Mesendoderm (in vitro differentiated cells): ENCODE results near the gene DHRS7C.

Experiments used
- DNase-seq: peaks from one replicate; pipeline ENCODE4 v3.0.0; 2013
- H2AK5ac ChIP-seq: 2 replicates; pipeline ENCODE4 v1.6.1; 2013; ENCODE audit warnings: low read length, inconsistent platforms
- H2BK120ac ChIP-seq: 2 replicates; pipeline ENCODE4 v1.6.1; 2013; ENCODE audit warnings: low read depth, mild to moderate bottlenecking, low read length, moderate library complexity, mixed read lengths
- H2BK15ac ChIP-seq: replicated peaks from 2 replicates; pipeline ENCODE4 v1.6.1; 2013; ENCODE audit warnings: low read depth, mild to moderate bottlenecking, moderate library complexity
- H2BK5ac ChIP-seq: 2 replicates; pipeline ENCODE4 v1.6.1; 2013; ENCODE audit warnings: low read length, inconsistent platforms
- H3K18ac ChIP-seq: 2 replicates; pipeline ENCODE4 v1.6.1; 2013; ENCODE audit warnings: mild to moderate bottlenecking, low read length, mixed read lengths
- H3K23ac ChIP-seq: one replicate; pipeline ENCODE4 v1.6.1; 2013; ENCODE audit warnings: low read length
- H3K27ac ChIP-seq: 2 replicates; pipeline ENCODE4 v1.5.1; 2013; ENCODE audit warnings: low read depth, mild to moderate bottlenecking, inconsistent platforms, low read length, moderate library complexity
- H3K27me3 ChIP-seq: 2 replicates; pipeline ENCODE4 v1.6.1; 2013; ENCODE audit warnings: low read length, control low read depth, mild to moderate bottlenecking, inconsistent platforms; ENCODE audit not compliant: insufficient read depth, poor library complexity
- H3K36me3 ChIP-seq: 2 replicates; pipeline ENCODE4 v1.6.1; 2013; ENCODE audit warnings: low read length, inconsistent platforms; ENCODE audit not compliant: control insufficient read depth, insufficient read depth
- H3K4ac ChIP-seq: one replicate; pipeline ENCODE4 v1.6.1; 2013; ENCODE audit warnings: low read depth, mild to moderate bottlenecking, low read length, moderate library complexity
- H3K4me1 ChIP-seq: 2 replicates; pipeline ENCODE4 v1.6.1; 2013; ENCODE audit warnings: low read depth, low read length, inconsistent platforms; ENCODE audit not compliant: control insufficient read depth
- H3K4me2 ChIP-seq: 2 replicates; pipeline ENCODE4 v1.6.1; 2013; ENCODE audit warnings: low read length
- H3K4me3 ChIP-seq: 2 replicates; pipeline ENCODE4 v1.5.1; 2013; ENCODE audit warnings: mild to moderate bottlenecking, low read length
- H3K56ac ChIP-seq: one replicate; pipeline ENCODE4 v1.6.1; 2013; ENCODE audit warnings: low read length
- H3K79me1 ChIP-seq: 2 replicates; pipeline ENCODE4 v1.6.1; 2013; ENCODE audit warnings: low read length, inconsistent platforms
- H3K79me2 ChIP-seq: 2 replicates; pipeline ENCODE4 v1.6.1; 2013; ENCODE audit warnings: mild to moderate bottlenecking, low read length; ENCODE audit not compliant: control insufficient read depth, insufficient read depth
- H3K9ac ChIP-seq: 2 replicates; pipeline ENCODE4 v1.6.1; 2013; ENCODE audit warnings: low read length, inconsistent platforms
- H4K5ac ChIP-seq: one replicate; pipeline ENCODE4 v1.6.1; 2013; ENCODE audit warnings: low read length
- H4K8ac ChIP-seq: one replicate; pipeline ENCODE4 v1.6.1; 2013; ENCODE audit warnings: low read depth, mild to moderate bottlenecking, control low read depth, low read length, moderate library complexity
- WGBS: extraction: QIAGEN DNeasy Blood & Tissue Kit; methylation state at CpG from one replicate; pipeline ENCODE4 v1.1.7; 2013; ENCODE audit warnings: low lambda C conversion rate, missing lambda C conversion rate; ENCODE audit not compliant: insufficient coverage; ENCODE audit errors: extremely low coverage; 5-methylcytosine and 5-hydroxymethylcytosine counted together

The DHRS7C gene

DNA sequence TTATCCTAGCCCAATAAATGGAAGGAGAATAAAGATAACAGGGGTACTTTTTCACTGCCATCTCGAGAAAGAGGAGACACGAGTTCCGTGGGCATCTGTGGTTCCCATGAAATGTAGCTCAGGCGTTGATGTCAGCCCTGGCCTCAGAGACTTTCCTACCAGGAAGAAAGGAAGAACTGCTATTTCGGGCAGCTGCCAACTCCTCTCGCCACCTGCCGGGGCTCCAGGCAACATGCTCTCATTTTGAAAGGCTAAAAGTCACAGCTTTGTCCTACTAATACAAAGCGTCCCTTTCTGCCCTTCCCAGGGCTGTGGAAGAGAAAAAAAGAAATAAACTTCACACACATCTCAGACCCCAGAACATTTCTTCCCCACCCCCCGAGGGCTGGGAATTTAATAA lies 65.8 kb downstream of the DHRS7C start:
- no peak overlapping the region for H3K9ac ChIP-seq
- no peak overlapping the region for H2BK5ac ChIP-seq
- no peak overlapping the region for H3K4ac ChIP-seq
- no peak overlapping the region for H3K56ac ChIP-seq
- H4K8ac ChIP-seq, result no peak overlapping the region
- no peaks in the 10 kb centered on the region for H3K36me3 ChIP-seq
- no peak overlapping the region for H2AK5ac ChIP-seq
- H3K4me3 ChIP-seq, result no peak overlapping the region
- no peak overlapping the region for H3K18ac ChIP-seq
- H2BK15ac ChIP-seq, result no peak overlapping the region
- H3K4me1 ChIP-seq, result no peaks in the 10 kb centered on the region
- H3K4me2 ChIP-seq, result no peak overlapping the region
- no peak overlapping the region for H3K23ac ChIP-seq
- no peak overlapping the region for H4K5ac ChIP-seq
- H3K27ac ChIP-seq, result no peak overlapping the region
- H3K79me1 ChIP-seq, result no peaks in the 10 kb centered on the region
- no peaks in the 10 kb centered on the region for H3K79me2 ChIP-seq
- no peaks in the 10 kb centered on the region for H3K27me3 ChIP-seq
- H2BK120ac ChIP-seq, result no peak overlapping the region
- WGBS, result no CpG with 5 or more reads among the region's 9 CpGs
- DNase-seq, result no peak
